Measurements from ENCODE around the gene EEF1AKMT4. TPM values are rescaled to one million over a fixed set of nuclear protein-coding genes. Genes with fewer than 3 reads are reported as not detected.

Gene EEF1AKMT4
- total and polyA plus RNA-seq, 2 of the 4 experiments (the other 2 are of a cell fraction) = 2.9 to 3.6 TPM

DNA sequence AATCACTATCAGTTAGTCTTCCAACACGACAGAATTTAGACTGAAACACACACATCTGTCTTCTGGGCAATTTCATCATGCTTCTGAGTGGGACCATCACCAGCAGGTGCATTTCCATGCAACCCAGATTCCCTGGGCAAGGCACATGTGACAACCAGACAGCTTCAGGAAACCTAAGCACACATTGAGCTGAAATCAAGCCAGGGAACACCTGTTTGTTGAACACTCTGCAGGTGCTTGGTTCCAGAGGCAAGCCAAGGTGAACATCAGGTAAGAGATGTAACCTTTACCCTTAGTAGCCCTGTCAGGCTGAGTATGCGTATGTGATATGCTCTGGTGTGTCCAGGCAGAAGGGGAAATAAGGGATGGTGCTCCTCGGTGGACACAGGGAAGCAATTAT, 46.3 kb downstream of the EEF1AKMT4 start:
- Histone ChIP-seq H3K36me3 (ENCODE audit: control insufficient read depth, insufficient read depth, low read length) (peaks cover 2% of the 10 kb centered on the region; the same call in 1 of the 2 replicates), H3K23ac (ENCODE audit: low read depth, low read length) (no peak overlapping the region), H2AFZ (replicated peaks; ENCODE audit: low read length, poor library complexity) (no peak overlapping the region), H3K27me3 (ENCODE audit: control insufficient read depth, insufficient read depth, low read length) (peaks cover 14% of the 10 kb centered on the region; the same call in 1 of the 2 replicates), H3K4me1 (ENCODE audit: control insufficient read depth, insufficient read depth, low read length) (peaks cover 2% of the 10 kb centered on the region; the same call in 1 of the 2 replicates), H3K4me3 (ENCODE audit: insufficient read depth, low read depth, low read length) (no peak overlapping the region), H4K20me1 (ENCODE audit: insufficient read depth, low read length) (peaks cover 16% of the 10 kb centered on the region), H3K79me1 (ENCODE audit: low read depth in 1 of 2, low read length in 2 of 2) (peaks cover 0 to 17% of the 10 kb centered on the region in 2 experiments; a peak in 2 of 4 replicates), H2AK9ac (replicated peaks; ENCODE audit: low read depth, low read length, poor library complexity) (no peak overlapping the region), H3K14ac (replicated peaks; ENCODE audit: low read depth, low read length) (no peak overlapping the region), H3K18ac (ENCODE audit: low read depth, low read length) (no peak overlapping the region), H3K9me3 (ENCODE audit: control insufficient read depth, insufficient read depth, low read length) (no peaks in the 10 kb centered on the region), H4K8ac (ENCODE audit: low read depth in 2 of 2, low read length in 2 of 2) (no peak overlapping the region), H2BK5ac (ENCODE audit: low read depth, low read length, poor library complexity, severe bottlenecking) (no peak overlapping the region), H2BK120ac (ENCODE audit: low read depth, low read length) (no peak overlapping the region), H3K27ac (ENCODE audit: insufficient read depth, low read length) (no peak overlapping the region), H3K9ac (ENCODE audit: low read depth, low read length) (no peak overlapping the region), H2BK20ac (ENCODE audit: low read depth, low read length) (no peak overlapping the region), H2AK5ac (ENCODE audit: low read depth, low read length) (no peak overlapping the region), H2BK15ac (ENCODE audit: low read depth, low read length) (no peak overlapping the region), H3K4me2 (ENCODE audit: low read depth, low read length) (no peak overlapping the region), H4K5ac (ENCODE audit: low read depth, low read length) (no peak overlapping the region), H4K91ac (ENCODE audit: insufficient read depth, low read depth, low read length) (no peak overlapping the region), H3K9me1 (ENCODE audit: insufficient read depth, low read length) (no peaks in the 10 kb centered on the region), H3K4ac (ENCODE audit: low read depth, low read length) (no peak overlapping the region), H3K56ac (ENCODE audit: extremely low read depth, insufficient read depth, low read length) (no peak overlapping the region)
- no CpG with 5 or more reads among the region's 3 CpGs for WGBS, 2 experiments (ENCODE audit: extremely low coverage in 2 of 2, insufficient read length in 1 of 2)
- DNase-seq (no peak), ATAC-seq (ENCODE audit: low read depth) (no peak)
- BruUV-seq (replicated peaks) = no TSS peak
- POLR2A ChIA-PET (ENCODE audit: unreplicated experiment) = no interaction called here
- dilution Hi-C loops (cut with HindIII; ENCODE audit: low sequenced_read_pairs, unreplicated experiment) = no loop called here
- intact Hi-C loops (cut with micrococcal nuclease) = no loop called here
- TF ChIP-seq CHD1 (IDR thresholded peaks at IDR 0.05; ENCODE audit: low read depth, low read length) (no peak), CTCF (conservative IDR thresholded peaks at IDR 0.05; ENCODE audit: low read depth, low read length) (no peak), BHLHE40 (IDR thresholded peaks at IDR 0.05; ENCODE audit: low read depth, low read length) (no peak), POLR2A (IDR thresholded peaks at IDR 0.05; ENCODE audit: low read depth, low read length) (no peak), MAZ (IDR thresholded peaks at IDR 0.05; ENCODE audit: borderline replicate concordance, low read depth, low read length) (no peak), SMC3 (IDR thresholded peaks at IDR 0.05; ENCODE audit: low read depth, low read length) (no peak), RAD21 (IDR thresholded peaks at IDR 0.05; ENCODE audit: low read length) (no peak), NFE2L2 (IDR thresholded peaks at IDR 0.05; ENCODE audit: low read depth, low read length) (no peak), RCOR1 (IDR thresholded peaks at IDR 0.05; ENCODE audit: insufficient replicate concordance, low read length) (no peak), FOS (IDR thresholded peaks at IDR 0.05; ENCODE audit: low read depth, low read length) (no peak)
- TF ChIP-seq, protein P1, sequence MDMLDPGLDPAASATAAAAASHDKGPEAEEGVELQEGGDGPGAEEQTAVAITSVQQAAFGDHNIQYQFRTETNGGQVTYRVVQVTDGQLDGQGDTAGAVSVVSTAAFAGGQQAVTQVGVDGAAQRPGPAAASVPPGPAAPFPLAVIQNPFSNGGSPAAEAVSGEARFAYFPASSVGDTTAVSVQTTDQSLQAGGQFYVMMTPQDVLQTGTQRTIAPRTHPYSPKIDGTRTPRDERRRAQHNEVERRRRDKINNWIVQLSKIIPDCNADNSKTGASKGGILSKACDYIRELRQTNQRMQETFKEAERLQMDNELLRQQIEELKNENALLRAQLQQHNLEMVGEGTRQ (IDR thresholded peaks at IDR 0.05; ENCODE audit: low read depth, low read length) = no peak
- CTCF ChIA-PET = interaction anchor here (0.6 to 0.7 kb wide), 2 partner anchors 278 to 1473 kb away, joined by 4 read pairs; no protein-coding TSS in a partner anchor
- in situ Hi-C loops (cut with MboI; ENCODE audit: low sequenced_read_pairs) = no loop called here

Data from IMR-90 (cell line).